ENCODE data around the gene SF3B1.

DNA sequence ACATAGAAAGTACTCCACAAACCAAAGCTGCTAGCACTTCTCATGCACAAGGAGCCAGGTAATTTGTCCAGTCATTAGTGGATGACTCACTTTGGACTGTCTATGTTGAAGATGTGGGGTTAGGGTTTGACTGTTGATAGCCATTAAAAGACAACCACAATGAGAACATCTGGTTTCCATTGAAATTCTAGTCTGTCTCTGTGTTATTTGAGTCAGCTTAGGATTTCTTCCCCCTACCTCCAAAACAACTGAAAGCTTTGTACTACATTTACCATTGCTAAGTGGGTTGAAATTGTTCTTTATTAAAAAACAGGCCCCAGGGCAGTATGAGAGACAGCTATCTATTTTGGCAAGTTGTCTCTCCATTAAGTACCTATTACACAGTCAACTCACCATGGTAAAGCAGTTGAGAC, 74.1 kb downstream of the SF3B1 start:
- TF ChIP-seq EZH2 (IDR thresholded peaks at IDR 0.05; ENCODE audit: insufficient read depth, poor library complexity, severe bottlenecking), result no peak
- no peak for TF ChIP-seq EZH2phosphoT487 (IDR thresholded peaks at IDR 0.05; ENCODE audit: insufficient read depth, low read depth)
